ENCODE measurements around the gene PPM1N. TPM values are rescaled to one million over a fixed set of nuclear protein-coding genes. Genes with fewer than 3 reads are reported as not detected.
A peak's percentile ranks its signal among the peaks of the same experiment; 100 is the strongest.

Gene PPM1N
- total RNA-seq, 4 donors from 2014 or later, result 0.76 TPM; not detected in 3

GRCh38 chr19:45517641-45518468 lies 19.6 kb downstream of the PPM1N start:
- Histone ChIP-seq H3K27me3 (no peaks in the 10 kb centered on the region), H3K36me3 (peaks cover 0 to 18% of the 10 kb centered on the region in 2 donors), H3K27ac (no peak overlapping the region), H3K4me3 (no peak overlapping the region), H3K9me3 (no peaks in the 10 kb centered on the region), H3K4me1 (peaks cover 3 to 27% of the 10 kb centered on the region in 2 donors)
- intact Hi-C loops (cut with DNase I; ENCODE audit: low total_unique reads) (no loop called here), in situ Hi-C loops (cut with MboI; ENCODE audit: low sequenced_read_pairs in 4 of 4) (no loop called here)
- DNase-seq (no peak), ATAC-seq (no peak)
- TF ChIP-seq, protein P1, sequence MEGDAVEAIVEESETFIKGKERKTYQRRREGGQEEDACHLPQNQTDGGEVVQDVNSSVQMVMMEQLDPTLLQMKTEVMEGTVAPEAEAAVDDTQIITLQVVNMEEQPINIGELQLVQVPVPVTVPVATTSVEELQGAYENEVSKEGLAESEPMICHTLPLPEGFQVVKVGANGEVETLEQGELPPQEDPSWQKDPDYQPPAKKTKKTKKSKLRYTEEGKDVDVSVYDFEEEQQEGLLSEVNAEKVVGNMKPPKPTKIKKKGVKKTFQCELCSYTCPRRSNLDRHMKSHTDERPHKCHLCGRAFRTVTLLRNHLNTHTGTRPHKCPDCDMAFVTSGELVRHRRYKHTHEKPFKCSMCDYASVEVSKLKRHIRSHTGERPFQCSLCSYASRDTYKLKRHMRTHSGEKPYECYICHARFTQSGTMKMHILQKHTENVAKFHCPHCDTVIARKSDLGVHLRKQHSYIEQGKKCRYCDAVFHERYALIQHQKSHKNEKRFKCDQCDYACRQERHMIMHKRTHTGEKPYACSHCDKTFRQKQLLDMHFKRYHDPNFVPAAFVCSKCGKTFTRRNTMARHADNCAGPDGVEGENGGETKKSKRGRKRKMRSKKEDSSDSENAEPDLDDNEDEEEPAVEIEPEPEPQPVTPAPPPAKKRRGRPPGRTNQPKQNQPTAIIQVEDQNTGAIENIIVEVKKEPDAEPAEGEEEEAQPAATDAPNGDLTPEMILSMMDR (IDR thresholded peaks at IDR 0.05 in 4 of 5, conservative IDR thresholded peaks at IDR 0.05 in 1 of 5), result no peak
- TF ChIP-seq POLR2A (IDR thresholded peaks at IDR 0.05), result no peak

- intact Hi-C loops (cut with DNase I; ENCODE audit: low total_unique reads) (no loop called here), in situ Hi-C loops (cut with MboI; ENCODE audit: low sequenced_read_pairs in 4 of 4) (no loop called here)
- Histone ChIP-seq H3K27ac (no peak overlapping the region), H3K4me3 (no peak overlapping the region), H3K4me1 (peaks cover 3 to 21% of the 10 kb centered on the region in 2 donors), H3K9me3 (no peaks in the 10 kb centered on the region), H3K36me3 (peaks cover 0 to 18% of the 10 kb centered on the region in 2 donors), H3K27me3 (no peaks in the 10 kb centered on the region)
- DNase-seq, result no peak
- TF ChIP-seq, protein P1 (IDR thresholded peaks at IDR 0.05 in 4 of 5, conservative IDR thresholded peaks at IDR 0.05 in 1 of 5), result no peak
- TF ChIP-seq POLR2A (IDR thresholded peaks at IDR 0.05), result no peak
- ATAC-seq, result no peak
Measured at GRCh38 chr19:45518469-45518826, 20.2 kb downstream of the PPM1N start.

DNA sequence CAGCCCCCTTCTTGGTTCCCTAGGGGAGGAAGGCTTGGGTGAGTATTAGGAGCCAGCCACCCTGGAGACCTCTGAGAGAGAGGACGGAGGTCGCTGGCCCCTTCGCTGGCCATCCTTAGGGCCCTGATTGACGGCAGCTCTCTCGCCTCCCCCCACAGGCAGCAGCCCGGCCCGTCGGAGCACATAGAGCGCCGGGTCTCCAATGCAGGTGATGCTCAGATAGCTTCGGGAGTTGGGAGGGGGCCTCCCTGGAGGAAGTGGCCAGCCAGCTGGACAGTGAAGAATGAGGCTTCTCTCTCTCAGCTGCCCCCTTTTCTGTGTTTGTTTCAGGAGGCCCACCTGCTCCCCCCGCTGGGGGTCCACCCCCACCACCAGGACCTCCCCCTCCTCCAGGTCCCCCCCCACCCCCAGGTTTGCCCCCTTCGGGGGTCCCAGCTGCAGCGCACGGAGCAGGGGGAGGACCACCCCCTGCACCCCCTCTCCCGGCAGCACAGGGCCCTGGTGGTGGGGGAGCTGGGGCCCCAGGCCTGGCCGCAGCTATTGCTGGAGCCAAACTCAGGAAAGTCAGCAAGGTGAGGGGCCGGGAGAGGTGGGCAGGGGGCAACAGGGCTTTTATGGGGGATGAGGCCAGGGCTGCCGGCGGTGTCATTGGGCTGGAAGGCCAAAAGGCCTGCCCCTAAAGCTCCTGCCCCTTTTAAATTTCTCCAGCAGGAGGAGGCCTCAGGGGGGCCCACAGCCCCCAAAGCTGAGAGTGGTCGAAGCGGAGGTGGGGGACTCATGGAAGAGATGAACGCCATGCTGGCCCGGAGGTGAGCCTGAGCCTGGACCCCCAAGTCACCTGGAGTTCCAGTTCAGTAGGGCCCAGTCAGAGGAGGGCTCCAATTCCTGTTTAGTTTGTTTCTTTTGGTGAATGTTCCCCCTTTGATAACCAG lies 24.0 kb downstream of the PPM1N start:
- no peak for DNase-seq
- TF ChIP-seq, protein P1 (IDR thresholded peaks at IDR 0.05 in 4 of 5, conservative IDR thresholded peaks at IDR 0.05 in 1 of 5), result no peak
- TF ChIP-seq POLR2A (IDR thresholded peaks at IDR 0.05), result no peak
- intact Hi-C loops (cut with DNase I; ENCODE audit: low total_unique reads), result loop anchor here (2.0 kb wide), 1 partner anchor 159 kb away; no protein-coding TSS in a partner anchor
- in situ Hi-C loops (cut with MboI; ENCODE audit: low sequenced_read_pairs in 4 of 4), result loop anchor here in 2 of 4 donors (5.0 to 10.0 kb wide), 2 partner anchors 113 to 125 kb away; partner anchors contain the start of gene EML2 (in 1 of the 2)
- no peaks in the 10 kb centered on the region for H3K9me3 ChIP-seq
- peaks cover 0 to 39% of the 10 kb centered on the region in 2 donors for H3K36me3 ChIP-seq
- H3K4me1 ChIP-seq, result peaks cover 0 to 11% of the 10 kb centered on the region in 2 donors
- no peaks in the 10 kb centered on the region for H3K27me3 ChIP-seq
- H3K4me3 ChIP-seq, result no peak overlapping the region
- peak overlapping the region in 1 of 4 donors; percentile 41 for H3K27ac ChIP-seq
- ATAC-seq, result no peak

DNA sequence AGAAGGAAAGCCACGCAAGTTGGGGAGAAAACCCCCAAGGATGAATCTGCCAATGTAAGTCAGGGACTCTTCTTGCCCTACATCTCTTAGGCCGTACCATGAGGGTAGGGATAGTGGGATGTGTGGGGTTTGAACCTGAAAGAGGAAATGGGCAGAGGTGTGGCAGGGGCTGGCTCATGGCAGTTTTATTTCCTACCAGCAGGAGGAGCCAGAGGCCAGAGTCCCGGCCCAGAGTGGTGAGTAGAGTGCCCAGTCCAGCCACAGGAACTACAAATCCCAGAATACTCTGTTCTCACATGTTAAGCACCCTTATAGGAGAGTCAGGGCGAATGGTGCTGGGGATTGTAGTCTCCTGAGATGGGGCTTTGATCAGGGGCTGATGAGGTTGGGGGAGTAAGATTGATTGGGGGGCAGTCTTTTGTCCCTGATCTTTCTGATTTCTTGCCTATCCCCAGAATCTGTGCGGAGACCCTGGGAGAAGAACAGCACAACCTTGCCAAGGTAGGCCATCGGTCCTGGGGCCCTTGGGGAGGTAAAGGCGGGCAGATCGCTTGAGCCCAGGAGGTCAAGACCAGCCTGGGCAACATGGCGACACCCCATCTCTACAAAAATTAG lies 25.5 kb downstream of the PPM1N start:
- peak; percentile 98 for ATAC-seq
- Histone ChIP-seq H3K27me3 (peaks cover 0 to 2% (median 1%) of the 10 kb centered on the region in 3 donors), H3K9me3 (no peaks in the 10 kb centered on the region), H3K4me1 (peaks cover 0 to 11% of the 10 kb centered on the region in 2 donors), H3K27ac (peak overlapping the region; percentile 2 to 63 (median 32)), H3K4me3 (no peak overlapping the region), H3K36me3 (peaks cover 0 to 28% of the 10 kb centered on the region in 2 donors)
- in situ Hi-C loops (cut with MboI; ENCODE audit: low sequenced_read_pairs in 4 of 4), result loop anchor here in 2 of 4 donors (5.0 to 10.0 kb wide), 2 partner anchors 111 to 124 kb away; partner anchors contain the start of gene EML2 (in 1 of the 2)
- DNase-seq, result peak; percentile 77 to 83
- TF ChIP-seq POLR2A (IDR thresholded peaks at IDR 0.05), result no peak
- TF ChIP-seq, protein P1 (IDR thresholded peaks at IDR 0.05 in 4 of 5, conservative IDR thresholded peaks at IDR 0.05 in 1 of 5), result peak; percentile 95 to 98 (median 97)
- intact Hi-C loops (cut with DNase I; ENCODE audit: low total_unique reads), result loop anchor here (1.0 to 2.0 kb wide), 4 partner anchors 35 to 157 kb away; no protein-coding TSS in a partner anchor
